H1 (cell line): ENCODE measurements around the gene ZIM2. TPM values are rescaled to one million over a fixed set of nuclear protein-coding genes. Genes with fewer than 3 reads are reported as not detected.

Source experiments
- CHD7 ChIP-seq: fragments of 300-600 bp; sonication (generic); IDR thresholded peaks from 2 replicates; pipeline ENCODE4 v1.7.1; 2012; ENCODE audit warnings: low read length, moderate library complexity, mild to moderate bottlenecking, inconsistent platforms; ENCODE audit not compliant: insufficient replicate concordance
- FOSL1 ChIP-seq: IDR thresholded peaks from 2 replicates; pipeline ENCODE4 v1.6.1; 2011; ENCODE audit warnings: mild to moderate bottlenecking, low read depth, low read length, moderate library complexity; ENCODE audit not compliant: insufficient read depth
- RXRA ChIP-seq: IDR thresholded peaks from 2 replicates; pipeline ENCODE4 v1.6.1; 2011; ENCODE audit warnings: low read depth, mild to moderate bottlenecking, low read length, moderate library complexity; ENCODE audit not compliant: insufficient read depth
- TAF1 ChIP-seq: IDR thresholded peaks from 2 replicates; pipeline ENCODE4 v1.6.1; 2011; ENCODE audit warnings: mild to moderate bottlenecking, low read depth, low read length
- polyA plus RNA-seq, 7 experiments: library from polyadenylated mRNA; depleted of rRNA in 3 of 7; stranded (reverse) in 5 of 7; unstranded in 2 of 7; fragments of >200 nt in 5 of 7; fragments of 200-250 nt in 2 of 7; gene quantifications; 1 replicate in 5 of 7; 2 replicates in 1 of 7; 4 replicates in 1 of 7; pipeline versions ENCODE4 v1.2.1 to v1.2.3, GENCODE V29; 2011 to 2013; ENCODE audit warnings: missing spikeins in 2 of 7, mixed read lengths in 2 of 7
- total RNA-seq: library from RNA; stranded (reverse); fragmentation: NEBNext Ultra II Directional; extraction: Animal tissue kit (Norgen Biotek cat#: 25700); gene quantifications from 2 replicates; pipeline ENCODE4 v1.2.1, GENCODE V29; 2021
- TF ChIP-seq, protein P1 (sequence below), 3 experiments: IDR thresholded peaks; 1 replicate in 2 of 3; 2 replicates in 1 of 3; pipeline versions ENCODE4 v1.5.1 to v1.6.1; 2011; ENCODE audit warnings: low read length in 3 of 3, mild to moderate bottlenecking in 3 of 3, inconsistent platforms in 2 of 3, low read depth in 1 of 3, moderate library complexity in 1 of 3; ENCODE audit not compliant: insufficient read depth in 1 of 3; ENCODE audit errors: control extremely low read depth in 1 of 3

Gene ZIM2
- total and polyA plus RNA-seq, 2 of the 8 experiments (the other 6 are each of a cell fraction or from before 2014, with no cell fraction given), result not detected

GRCh38 chr19:56765137-56765536 lies 75.4 kb downstream of the ZIM2 start (continued):
- TF ChIP-seq CHD7 (no peak), RXRA (no peak), TAF1 (no peak), FOSL1 (no peak)
- TF ChIP-seq, protein P1, sequence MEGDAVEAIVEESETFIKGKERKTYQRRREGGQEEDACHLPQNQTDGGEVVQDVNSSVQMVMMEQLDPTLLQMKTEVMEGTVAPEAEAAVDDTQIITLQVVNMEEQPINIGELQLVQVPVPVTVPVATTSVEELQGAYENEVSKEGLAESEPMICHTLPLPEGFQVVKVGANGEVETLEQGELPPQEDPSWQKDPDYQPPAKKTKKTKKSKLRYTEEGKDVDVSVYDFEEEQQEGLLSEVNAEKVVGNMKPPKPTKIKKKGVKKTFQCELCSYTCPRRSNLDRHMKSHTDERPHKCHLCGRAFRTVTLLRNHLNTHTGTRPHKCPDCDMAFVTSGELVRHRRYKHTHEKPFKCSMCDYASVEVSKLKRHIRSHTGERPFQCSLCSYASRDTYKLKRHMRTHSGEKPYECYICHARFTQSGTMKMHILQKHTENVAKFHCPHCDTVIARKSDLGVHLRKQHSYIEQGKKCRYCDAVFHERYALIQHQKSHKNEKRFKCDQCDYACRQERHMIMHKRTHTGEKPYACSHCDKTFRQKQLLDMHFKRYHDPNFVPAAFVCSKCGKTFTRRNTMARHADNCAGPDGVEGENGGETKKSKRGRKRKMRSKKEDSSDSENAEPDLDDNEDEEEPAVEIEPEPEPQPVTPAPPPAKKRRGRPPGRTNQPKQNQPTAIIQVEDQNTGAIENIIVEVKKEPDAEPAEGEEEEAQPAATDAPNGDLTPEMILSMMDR (IDR thresholded peaks at IDR 0.05; ENCODE audit: control extremely low read depth in 1 of 3, insufficient read depth in 1 of 3, low read depth in 1 of 3, low read length in 3 of 3), result no peak
